WTC11 (cell line): ENCODE data around the gene NRDC. TPM values are rescaled to one million over a fixed set of nuclear protein-coding genes. Genes with fewer than 3 reads are reported as not detected.
"Not testable (repeated sequence)": the region's sequence is repeated elsewhere in the genome, so short reads cannot be mapped to it uniquely, and the experiment has no call there.

Experiments used
- ATAC-seq: fragments of 200-7000 bp; cut with Tn5 transposase; 2 replicates; pipeline ENCODE4 v1.10.0; 2021; ENCODE audit warnings: mild to moderate bottlenecking, moderate library complexity
- CTCF ChIA-PET: fragments of 300-600 bp; sonication (Branson Sonifier 250); formaldehyde crosslinking; loops from one replicate; lab custom pipeline; 2021; ENCODE audit warnings: antibody characterized with exemption; lab: Charles Lee
- POLR2A ChIA-PET: fragments of 350-600 bp; sonication (Branson Sonifier 250); formaldehyde crosslinking; loops from one replicate; lab custom pipeline; 2021; ENCODE audit warnings: antibody characterized with exemption; lab: Charles Lee
- DNase-seq: peaks from one replicate; pipeline ENCODE4 v3.0.0; 2021; ENCODE audit warnings: low spot score
- H3K27ac Mint-ChIP-seq: 2 replicates; pipeline ENCODE4 v1.8.0; 2021; ENCODE audit warnings: mixed read lengths
- H3K27me3 Mint-ChIP-seq: 2 replicates; pipeline ENCODE4 v1.8.0; 2021; ENCODE audit warnings: low read depth, mild to moderate bottlenecking, moderate library complexity, mixed read lengths
- H3K36me3 Mint-ChIP-seq: 2 replicates; pipeline ENCODE4 v1.8.0; 2021; ENCODE audit warnings: mixed read lengths
- H3K4me1 Mint-ChIP-seq: 2 replicates; pipeline ENCODE4 v1.8.0; 2022; ENCODE audit warnings: mixed read lengths
- H3K4me3 Mint-ChIP-seq: 2 replicates; pipeline ENCODE4 v1.8.0; 2021; ENCODE audit warnings: mild to moderate bottlenecking, moderate library complexity, mixed read lengths
- H3K9me3 Mint-ChIP-seq: 2 replicates; pipeline ENCODE4 v1.8.0; 2021; ENCODE audit warnings: mixed read lengths
- ATF1 ChIP-seq: sonication (generic); formaldehyde crosslinking; IDR thresholded peaks from 2 replicates; pipeline ENCODE4 v1.8.1; 2023; ENCODE audit warnings: mild to moderate bottlenecking, moderate library complexity, missing genetic modification reagents
- ATF2 ChIP-seq: sonication (generic); formaldehyde crosslinking; IDR thresholded peaks from 2 replicates; pipeline ENCODE4 v1.8.1; 2022; ENCODE audit warnings: low read depth, missing genetic modification reagents, borderline replicate concordance
- ESRRA ChIP-seq: sonication (generic); formaldehyde crosslinking; IDR thresholded peaks from 2 replicates; pipeline ENCODE4 v1.8.1; 2022; ENCODE audit warnings: mild to moderate bottlenecking, missing genetic modification reagents, borderline replicate concordance
- HMGA2 ChIP-seq: fragments of 250-450 bp; sonication (Bioruptor Pico); IDR thresholded peaks from 2 replicates; pipeline ENCODE4 v1.4.0; 2021; ENCODE audit warnings: mild to moderate bottlenecking, moderate library complexity
- KAT7 ChIP-seq: sonication (generic); formaldehyde crosslinking; IDR thresholded peaks from 2 replicates; pipeline ENCODE4 v1.8.1; 2023; ENCODE audit warnings: missing genetic modification reagents, mild to moderate bottlenecking, borderline replicate concordance
- NFYB ChIP-seq: sonication (generic); formaldehyde crosslinking; conservative IDR thresholded peaks from 2 replicates; pipeline ENCODE4 v1.8.0; 2022; ENCODE audit warnings: low read depth, missing genetic modification reagents
- SMAD4 ChIP-seq: sonication (generic); formaldehyde crosslinking; IDR thresholded peaks from 2 replicates; pipeline ENCODE4 v1.8.0; 2022; ENCODE audit warnings: mild to moderate bottlenecking, missing genetic modification reagents
- TP53 ChIP-seq: sonication (generic); formaldehyde crosslinking; IDR thresholded peaks from 2 replicates; pipeline ENCODE4 v1.8.1; 2023; ENCODE audit warnings: mild to moderate bottlenecking, missing genetic modification reagents
- ZNF317 ChIP-seq: sonication (generic); formaldehyde crosslinking; IDR thresholded peaks from 2 replicates; pipeline ENCODE4 v1.8.1; 2023; ENCODE audit warnings: low read depth, mild to moderate bottlenecking, moderate library complexity, missing genetic modification reagents, borderline replicate concordance
- ZNF416 ChIP-seq: fragments of 250-450 bp; sonication (Bioruptor Pico); IDR thresholded peaks from 2 replicates; pipeline ENCODE4 v1.9.0; 2021; ENCODE audit warnings: mild to moderate bottlenecking, inconsistent platforms
- ZNF532 ChIP-seq: fragments of 250-450 bp; sonication (Bioruptor Pico); IDR thresholded peaks from 2 replicates; pipeline ENCODE4 v1.9.0; 2021; ENCODE audit warnings: mild to moderate bottlenecking, borderline replicate concordance
- ZNF671 ChIP-seq: fragments of 250-450 bp; sonication (Bioruptor Pico); IDR thresholded peaks from 2 replicates; pipeline ENCODE4 v1.8.0; 2021; ENCODE audit warnings: mild to moderate bottlenecking
- total RNA-seq: library from RNA; stranded (reverse); gene quantifications from 3 replicates; pipeline ENCODE4 v1.2.3, GENCODE V29; 2021
- TF ChIP-seq, protein P1 (sequence below): sonication (generic); formaldehyde crosslinking; IDR thresholded peaks from 2 replicates; pipeline ENCODE4 v1.8.0; 2022; ENCODE audit warnings: mild to moderate bottlenecking, missing genetic modification reagents
- TF ChIP-seq, protein P2 (sequence below): sonication (generic); formaldehyde crosslinking; IDR thresholded peaks from 2 replicates; pipeline ENCODE4 v1.8.0; 2022; ENCODE audit warnings: mild to moderate bottlenecking, missing genetic modification reagents
- TF ChIP-seq, protein P3 (sequence below): sonication (generic); formaldehyde crosslinking; IDR thresholded peaks from 2 replicates; pipeline ENCODE4 v1.8.1; 2023; ENCODE audit warnings: mild to moderate bottlenecking, missing genetic modification reagents

Gene NRDC
- total RNA-seq, 1 experiment from 2014 or later = 201 TPM

DNA sequence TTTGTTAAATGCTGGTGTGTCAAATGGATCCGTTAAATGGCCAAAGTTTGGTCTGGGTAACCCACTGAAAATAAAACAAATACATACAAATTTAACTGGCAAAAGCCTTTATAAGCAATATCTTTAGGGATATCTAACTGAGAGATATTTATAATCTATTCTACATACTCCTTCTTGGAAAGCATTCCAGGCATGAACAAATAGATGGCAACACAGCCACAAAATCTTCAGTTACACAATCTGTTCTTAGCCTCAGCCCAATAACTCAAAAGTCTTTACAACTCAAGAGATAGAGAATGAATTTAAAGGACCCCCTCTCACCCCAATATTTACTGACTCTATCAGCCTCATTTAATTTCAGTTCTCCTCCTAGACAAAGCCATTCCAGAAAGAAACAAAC is 58.7 kb downstream of the NRDC start:
- Mint-ChIP-seq H3K4me3 (no peak overlapping the region), H3K36me3 (peaks cover 31% of the 10 kb centered on the region), H3K27ac (no peak overlapping the region), H3K9me3 (no peaks in the 10 kb centered on the region), H3K4me1 (no peaks in the 10 kb centered on the region), H3K27me3 (no peaks in the 10 kb centered on the region)
- TF ChIP-seq ZNF671 (CRISPR knock-in tag) = no peak
- TF ChIP-seq ESRRA = no peak
- no peak for TF ChIP-seq NFYB
- TF ChIP-seq, protein P1, sequence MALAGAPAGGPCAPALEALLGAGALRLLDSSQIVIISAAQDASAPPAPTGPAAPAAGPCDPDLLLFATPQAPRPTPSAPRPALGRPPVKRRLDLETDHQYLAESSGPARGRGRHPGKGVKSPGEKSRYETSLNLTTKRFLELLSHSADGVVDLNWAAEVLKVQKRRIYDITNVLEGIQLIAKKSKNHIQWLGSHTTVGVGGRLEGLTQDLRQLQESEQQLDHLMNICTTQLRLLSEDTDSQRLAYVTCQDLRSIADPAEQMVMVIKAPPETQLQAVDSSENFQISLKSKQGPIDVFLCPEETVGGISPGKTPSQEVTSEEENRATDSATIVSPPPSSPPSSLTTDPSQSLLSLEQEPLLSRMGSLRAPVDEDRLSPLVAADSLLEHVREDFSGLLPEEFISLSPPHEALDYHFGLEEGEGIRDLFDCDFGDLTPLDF = no peak
- TF ChIP-seq ZNF416 (CRISPR knock-in tag) = no peak
- TF ChIP-seq ZNF317 (CRISPR knock-in tag) = no peak
- no peak for TF ChIP-seq KAT7 (CRISPR knock-in tag)
- no peak for TF ChIP-seq ATF1
- TF ChIP-seq, protein P2, sequence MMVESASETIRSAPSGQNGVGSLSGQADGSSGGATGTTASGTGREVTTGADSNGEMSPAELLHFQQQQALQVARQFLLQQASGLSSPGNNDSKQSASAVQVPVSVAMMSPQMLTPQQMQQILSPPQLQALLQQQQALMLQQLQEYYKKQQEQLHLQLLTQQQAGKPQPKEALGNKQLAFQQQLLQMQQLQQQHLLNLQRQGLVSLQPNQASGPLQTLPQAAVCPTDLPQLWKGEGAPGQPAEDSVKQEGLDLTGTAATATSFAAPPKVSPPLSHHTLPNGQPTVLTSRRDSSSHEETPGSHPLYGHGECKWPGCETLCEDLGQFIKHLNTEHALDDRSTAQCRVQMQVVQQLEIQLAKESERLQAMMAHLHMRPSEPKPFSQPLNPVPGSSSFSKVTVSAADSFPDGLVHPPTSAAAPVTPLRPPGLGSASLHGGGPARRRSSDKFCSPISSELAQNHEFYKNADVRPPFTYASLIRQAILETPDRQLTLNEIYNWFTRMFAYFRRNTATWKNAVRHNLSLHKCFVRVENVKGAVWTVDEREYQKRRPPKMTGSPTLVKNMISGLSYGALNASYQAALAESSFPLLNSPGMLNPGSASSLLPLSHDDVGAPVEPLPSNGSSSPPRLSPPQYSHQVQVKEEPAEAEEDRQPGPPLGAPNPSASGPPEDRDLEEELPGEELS (CRISPR knock-in tag) = no peak
- TF ChIP-seq ZNF532 = no peak
- no peak for TF ChIP-seq HMGA2 (CRISPR knock-in tag)
- TF ChIP-seq SMAD4 (CRISPR knock-in tag) = no peak
- TF ChIP-seq TP53 (CRISPR knock-in tag) = no peak
- TF ChIP-seq, protein P3, sequence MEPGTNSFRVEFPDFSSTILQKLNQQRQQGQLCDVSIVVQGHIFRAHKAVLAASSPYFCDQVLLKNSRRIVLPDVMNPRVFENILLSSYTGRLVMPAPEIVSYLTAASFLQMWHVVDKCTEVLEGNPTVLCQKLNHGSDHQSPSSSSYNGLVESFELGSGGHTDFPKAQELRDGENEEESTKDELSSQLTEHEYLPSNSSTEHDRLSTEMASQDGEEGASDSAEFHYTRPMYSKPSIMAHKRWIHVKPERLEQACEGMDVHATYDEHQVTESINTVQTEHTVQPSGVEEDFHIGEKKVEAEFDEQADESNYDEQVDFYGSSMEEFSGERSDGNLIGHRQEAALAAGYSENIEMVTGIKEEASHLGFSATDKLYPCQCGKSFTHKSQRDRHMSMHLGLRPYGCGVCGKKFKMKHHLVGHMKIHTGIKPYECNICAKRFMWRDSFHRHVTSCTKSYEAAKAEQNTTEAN (CRISPR knock-in tag) = no peak
- ATAC-seq (no peak), DNase-seq (no peak)
- ChIA-PET POLR2A (no interaction called here), CTCF (no interaction called here)

DNA sequence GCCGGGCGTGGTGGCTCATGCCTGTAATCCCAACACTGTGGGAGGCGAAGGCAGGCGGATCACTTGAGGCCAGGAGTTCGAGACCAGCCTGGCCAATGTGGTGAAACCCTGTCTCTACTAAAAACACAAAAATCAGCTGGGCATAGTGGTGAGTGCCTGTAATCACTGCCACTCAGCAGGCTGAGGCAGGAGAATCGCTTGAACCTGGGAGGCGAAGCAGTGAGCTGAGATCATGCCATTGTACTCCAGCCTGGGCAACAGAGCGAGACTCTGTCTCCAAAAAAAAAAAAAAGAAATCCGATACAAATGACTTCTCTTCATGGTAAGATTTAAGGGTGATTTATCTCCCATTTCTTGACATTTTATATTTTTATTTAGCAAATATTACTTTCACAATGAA is 59.5 kb downstream of the NRDC start:
- DNase-seq, H3K4me1 Mint-ChIP-seq, POLR2A ChIA-PET, H3K27ac Mint-ChIP-seq, H3K27me3 Mint-ChIP-seq, H3K4me3 Mint-ChIP-seq, ATAC-seq, H3K9me3 Mint-ChIP-seq: not testable (repeated sequence)
- H3K36me3 Mint-ChIP-seq = peaks cover 36% of the 10 kb centered on the region
- CTCF ChIA-PET = interaction anchor here (0.6 kb wide), 1 partner anchor 51 kb away, joined by 3 read pairs; no protein-coding TSS in a partner anchor

DNA sequence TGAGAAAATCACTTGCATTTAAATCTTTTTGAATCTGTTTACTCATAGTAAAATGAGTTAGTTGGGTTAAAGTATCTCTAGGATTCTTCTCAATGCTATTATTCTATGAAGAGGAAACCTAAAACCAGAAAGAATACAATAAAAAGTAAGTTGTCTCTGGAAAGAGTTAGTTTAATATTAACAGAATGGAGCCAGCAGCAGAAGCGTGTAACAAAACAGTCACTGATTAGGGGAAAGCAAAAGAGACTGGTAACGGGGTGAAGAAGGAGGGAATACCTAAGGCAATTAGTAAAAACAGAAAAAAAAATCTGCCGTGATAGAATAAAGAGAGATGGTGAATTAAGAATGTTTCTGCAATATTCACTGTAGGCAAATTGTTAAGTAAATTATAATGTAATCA is 60.0 kb downstream of the NRDC start:
- ATAC-seq = no peak
- no peak overlapping the region; the same call in 1 of the 2 replicates for H3K27ac Mint-ChIP-seq
- CTCF ChIA-PET = no interaction called here

More for the DNA sequence above, 60.0 kb downstream of the NRDC start:
- POLR2A ChIA-PET = no interaction called here
- no peak for DNase-seq
- peaks cover 41% of the 10 kb centered on the region for H3K36me3 Mint-ChIP-seq
- H3K9me3 Mint-ChIP-seq = no peaks in the 10 kb centered on the region
- no peaks in the 10 kb centered on the region for H3K27me3 Mint-ChIP-seq
- TF ChIP-seq ATF2 (CRISPR knock-in tag) = no peak
- H3K4me3 Mint-ChIP-seq = no peak overlapping the region
- H3K4me1 Mint-ChIP-seq = no peaks in the 10 kb centered on the region
